Activated gamma-delta T cell treated with Interleukin-2 at 50 U/mL for 16 hours (primary cell): Measurements from ENCODE around the gene PDS5A.
"Not testable (repeated sequence)": the region's sequence is repeated elsewhere in the genome, so short reads cannot be mapped to it uniquely, and the experiment has no call there.

Experiments used
- DNase-seq: peaks from one replicate; pipeline ENCODE4 v3.0.0-alpha.2; 2020

The PDS5A gene

GRCh38 chr4:39821951-39822350 lies 155.8 kb downstream of the PDS5A start:
- DNase-seq: no peak

GRCh38 chr4:39820186-39820585 lies 157.5 kb downstream of the PDS5A start:
- DNase-seq: no peak

- DNase-seq: no peak
Measured at GRCh38 chr4:39818646-39819045, 159.1 kb downstream of the PDS5A start.

- DNase-seq: peak; percentile 5
Measured at GRCh38 chr4:39814403-39815185, 163.1 kb downstream of the PDS5A start.

- DNase-seq: not testable (repeated sequence)
Measured at GRCh38 chr4:39813761-39814160, 163.9 kb downstream of the PDS5A start.

GRCh38 chr4:39813033-39813432 lies 164.7 kb downstream of the PDS5A start:
- not testable (repeated sequence) for DNase-seq

GRCh38 chr4:39812500-39812899 lies 165.2 kb downstream of the PDS5A start:
- no peak for DNase-seq

- no peak for DNase-seq
Measured at GRCh38 chr4:39808231-39808749, 169.4 kb downstream of the PDS5A start.

- no peak for DNase-seq
Measured at GRCh38 chr4:39802005-39802404, 175.7 kb downstream of the PDS5A start.

- not testable (repeated sequence) for DNase-seq
Measured at GRCh38 chr4:39792976-39793375, 184.7 kb downstream of the PDS5A start.

- DNase-seq: no peak
Measured at GRCh38 chr4:39792529-39792928, 185.2 kb downstream of the PDS5A start.

- no peak for DNase-seq
Measured at GRCh38 chr4:39792128-39792527, 185.6 kb downstream of the PDS5A start.

GRCh38 chr4:39786838-39787237 lies 190.9 kb downstream of the PDS5A start:
- no peak for DNase-seq

GRCh38 chr4:39785083-39785482 lies 192.6 kb downstream of the PDS5A start:
- no peak for DNase-seq

GRCh38 chr4:39781988-39782387 lies 195.7 kb downstream of the PDS5A start:
- DNase-seq: not testable (repeated sequence)
